OCI-LY7 (cell line): Measurements from ENCODE around the gene LMX1B. TPM values are rescaled to one million over a fixed set of nuclear protein-coding genes. Genes with fewer than 3 reads are reported as not detected.

Experiments used
- BruUV-seq: library from RNA; stranded (reverse); fragments of 400-500 nt; replicated peaks from 2 replicates; lab custom pipeline; 2021; lab: Mats Ljungman, UMichigan
- CTCF ChIA-PET: fragments of 300-600 bp; sonication (Branson Sonifier 250); formaldehyde crosslinking; loops from one replicate; lab custom pipeline; 2022; ENCODE audit warnings: antibody characterized with exemption; ENCODE audit not compliant: unreplicated experiment; lab: Charles Lee
- POLR2A ChIA-PET: fragments of 300-600 bp; sonication (Branson Sonifier 250); formaldehyde crosslinking; loops from one replicate; lab custom pipeline; 2022; ENCODE audit warnings: antibody characterized with exemption; lab: Charles Lee
- DNase-seq: peaks from one replicate; pipeline ENCODE4 v3.0.0-alpha.2; 2015; ENCODE audit warnings: low spot score
- H2AFZ ChIP-seq: fragments of 200-600 bp; sonication (generic), shearing (Covaris generic); 2 replicates; pipeline ENCODE4 v1.6.1; 2014; ENCODE audit warnings: mild to moderate bottlenecking, antibody characterized with exemption, low read length, moderate library complexity
- H3K27ac ChIP-seq: fragments of 200-600 bp; sonication (generic); 2 replicates; pipeline ENCODE4 v1.5.1; 2014; ENCODE audit warnings: mixed run types, low read depth, mild to moderate bottlenecking, moderate library complexity, low read length, inconsistent platforms; ENCODE audit not compliant: poor library complexity, severe bottlenecking
- H3K36me3 ChIP-seq: fragments of 200-600 bp; sonication (generic); 2 replicates; pipeline ENCODE4 v1.6.1; 2014; ENCODE audit warnings: mild to moderate bottlenecking, antibody characterized with exemption, low read length, moderate library complexity, mixed read lengths; ENCODE audit not compliant: insufficient read depth
- H3K4me1 ChIP-seq: fragments of 200-600 bp; sonication (generic); 2 replicates; pipeline ENCODE4 v1.5.1; 2014; ENCODE audit warnings: mild to moderate bottlenecking, low read length; ENCODE audit not compliant: insufficient read depth, poor library complexity, severe bottlenecking
- H3K4me2 ChIP-seq: fragments of 200-600 bp; sonication (generic); 2 replicates; pipeline ENCODE4 v1.6.1; 2014; ENCODE audit warnings: mild to moderate bottlenecking, low read length
- H3K4me3 ChIP-seq: fragments of 200-600 bp; sonication (generic); 2 replicates; pipeline ENCODE4 v1.5.1; 2014; ENCODE audit warnings: mild to moderate bottlenecking, low read depth, low read length; ENCODE audit not compliant: poor library complexity, severe bottlenecking
- H3K79me2 ChIP-seq: fragments of 200-600 bp; sonication (generic); 2 replicates; pipeline ENCODE4 v1.6.1; 2016; ENCODE audit warnings: low read depth, mild to moderate bottlenecking, low read length, moderate library complexity, mixed read lengths; ENCODE audit not compliant: insufficient read depth
- H3K9me2 ChIP-seq: fragments of 200-600 bp; sonication (generic); 2 replicates; pipeline ENCODE4 v1.6.1; 2016; ENCODE audit warnings: mild to moderate bottlenecking, low read length, mixed read lengths; ENCODE audit not compliant: insufficient read depth
- H3K9me3 ChIP-seq: fragments of 200-600 bp; sonication (generic); 2 replicates; pipeline ENCODE4 v1.6.1; 2014; ENCODE audit warnings: mild to moderate bottlenecking, mixed run types, low read length, mixed read lengths
- H4K20me1 ChIP-seq: fragments of 200-600 bp; sonication (generic); 2 replicates; pipeline ENCODE4 v1.6.1; 2014; ENCODE audit warnings: mild to moderate bottlenecking, antibody characterized with exemption, low read length, moderate library complexity, mixed read lengths; ENCODE audit not compliant: insufficient read depth
- CTCF ChIP-seq: fragments of 200-600 bp; sonication (generic); conservative IDR thresholded peaks from 2 replicates; pipeline ENCODE4 v1.5.1; 2014; ENCODE audit warnings: mild to moderate bottlenecking, antibody characterized with exemption, low read length, moderate library complexity, mixed read lengths
- EZH2phosphoT487 ChIP-seq: fragments of 200-600 bp; sonication (generic); IDR thresholded peaks from 2 replicates; pipeline ENCODE4 v1.6.1; 2018; ENCODE audit warnings: low read depth, borderline replicate concordance, mild to moderate bottlenecking, mixed run types, antibody characterized with exemption, low read length, moderate library complexity, mixed read lengths
- intact Hi-C: fragments of 100-400 bp; cut with micrococcal nuclease; formaldehyde crosslinking; loops from one replicate; pipeline ENCODE4 v1.10.0; 2022; ENCODE audit not compliant: unreplicated experiment
- total RNA-seq, 2 experiments: library from RNA; depleted of rRNA in 1 of 2; stranded (reverse); fragments of >200 nt in 1 of 2; shearing (Covaris generic) in 1 of 2; gene quantifications; 2 replicates each; pipeline ENCODE4 v1.2.3, GENCODE V29; 2014 to 2022

The LMX1B gene
- total RNA-seq, 2 experiments from 2014 or later: not detected

GRCh38 chr9:126663661-126664072 lies 49.9 kb downstream of the LMX1B start:
- no peaks in the 10 kb centered on the region for H3K79me2 ChIP-seq
- POLR2A ChIA-PET: no interaction called here
- H4K20me1 ChIP-seq: no peaks in the 10 kb centered on the region
- no peak overlapping the region for H3K27ac ChIP-seq
- no peak overlapping the region for H3K4me3 ChIP-seq
- peaks cover 6% of the 10 kb centered on the region for H3K4me1 ChIP-seq
- DNase-seq: no peak
- no peak overlapping the region for H2AFZ ChIP-seq
- intact Hi-C loops: no loop called here
- TF ChIP-seq CTCF (no peak), EZH2phosphoT487 (no peak)
- H3K9me3 ChIP-seq: no peaks in the 10 kb centered on the region
- CTCF ChIA-PET: no interaction called here
- H3K36me3 ChIP-seq: no peaks in the 10 kb centered on the region
- H3K9me2 ChIP-seq: no peaks in the 10 kb centered on the region
- no peak overlapping the region for H3K4me2 ChIP-seq
- BruUV-seq: no TSS peak

- Histone ChIP-seq H3K9me2 (no peaks in the 10 kb centered on the region), H3K4me2 (no peak overlapping the region), H3K36me3 (no peaks in the 10 kb centered on the region), H3K4me3 (no peak overlapping the region), H3K9me3 (no peaks in the 10 kb centered on the region), H4K20me1 (no peaks in the 10 kb centered on the region), H2AFZ (no peak overlapping the region), H3K27ac (no peak overlapping the region), H3K79me2 (no peaks in the 10 kb centered on the region), H3K4me1 (peaks cover 6% of the 10 kb centered on the region)
- POLR2A ChIA-PET: no interaction called here
- TF ChIP-seq EZH2phosphoT487: no peak
- TF ChIP-seq CTCF: no peak
- no TSS peak for BruUV-seq
- DNase-seq: no peak
- intact Hi-C loops: no loop called here
- CTCF ChIA-PET: no interaction called here
These were observed 51.3 kb downstream of the LMX1B start for GRCh38 chr9:126664900-126665643.

- Histone ChIP-seq H3K4me1 (peaks cover 6% of the 10 kb centered on the region), H3K9me2 (no peaks in the 10 kb centered on the region), H3K4me3 (no peak overlapping the region), H3K9me3 (no peaks in the 10 kb centered on the region), H3K27ac (no peak overlapping the region), H3K4me2 (no peak overlapping the region), H4K20me1 (no peaks in the 10 kb centered on the region), H3K36me3 (no peaks in the 10 kb centered on the region), H3K79me2 (no peaks in the 10 kb centered on the region), H2AFZ (no peak overlapping the region)
- no TSS peak for BruUV-seq
- CTCF ChIA-PET: no interaction called here
- intact Hi-C loops: no loop called here
- TF ChIP-seq EZH2phosphoT487: no peak
- no peak for TF ChIP-seq CTCF
- POLR2A ChIA-PET: no interaction called here
- DNase-seq: no peak
These were observed 51.9 kb downstream of the LMX1B start for GRCh38 chr9:126665644-126666035.
